ENCODE results near the gene SPATA20. TPM values are rescaled to one million over a fixed set of nuclear protein-coding genes. Genes with fewer than 3 reads are reported as not detected.

The SPATA20 gene
- total and polyA plus RNA-seq, 11 donors: 13.8 to 83.0 (median 52.3) TPM

- TF ChIP-seq CTCF (IDR thresholded peaks at IDR 0.05) (no peak), POLR2A (IDR thresholded peaks at IDR 0.05) (no peak)
- Histone ChIP-seq H3K27me3 (peaks cover 0 to 3% (median 0%) of the 10 kb centered on the region in 9 donors), H3K4me1 (peaks cover 3 to 55% (median 18%) of the 10 kb centered on the region in 12 donors), H3K9me3 (no peaks in the 10 kb centered on the region), H3K27ac (peak overlapping the region in 3 of 12 donors; percentile 14 to 78 (median 75)), H3K36me3 (no peaks in the 10 kb centered on the region), H3K4me3 (no peak overlapping the region)
- no peak for ATAC-seq
- no peak for DNase-seq
- intact Hi-C loops (cut with DNase I): no loop called here
- WGBS, 4 donors: 51 to 65% (median 60%) methylated on average over 4 of the region's 4 CpGs
These were observed 38.4 kb downstream of the SPATA20 start for GRCh38 chr17:50585346-50585745.

GRCh38 chr17:50585891-50586290 is 38.9 kb downstream of the SPATA20 start:
- H3K27me3 ChIP-seq: peaks cover 0 to 3% (median 0%) of the 10 kb centered on the region in 9 donors
- peaks cover 3 to 58% (median 20%) of the 10 kb centered on the region in 12 donors for H3K4me1 ChIP-seq
- ATAC-seq: no peak
- 66 to 82% (median 75%) methylated on average over 5 to 8 of the region's 8 CpGs for whole genome bisulfite sequencing, 4 donors
- H3K36me3 ChIP-seq: no peaks in the 10 kb centered on the region
- H3K4me3 ChIP-seq: no peak overlapping the region
- TF ChIP-seq CTCF (IDR thresholded peaks at IDR 0.05): no peak
- TF ChIP-seq POLR2A (IDR thresholded peaks at IDR 0.05): no peak
- intact Hi-C loops (cut with DNase I): no loop called here
- no peak for DNase-seq
- H3K27ac ChIP-seq: peak overlapping the region in 2 of 12 donors; percentile 45 to 75
- no peaks in the 10 kb centered on the region for H3K9me3 ChIP-seq

GRCh38 chr17:50586421-50587247 is 39.7 kb downstream of the SPATA20 start:
- WGBS, 4 donors: 88 to 94% (median 90%) methylated on average over 9 of the region's 9 CpGs
- Histone ChIP-seq H3K9me3 (no peaks in the 10 kb centered on the region), H3K27me3 (peaks cover 0 to 3% (median 0%) of the 10 kb centered on the region in 9 donors), H3K36me3 (no peaks in the 10 kb centered on the region), H3K4me3 (no peak overlapping the region), H3K27ac (no peak overlapping the region), H3K4me1 (peaks cover 3 to 58% (median 20%) of the 10 kb centered on the region in 12 donors)
- DNase-seq: no peak
- no peak for ATAC-seq
- intact Hi-C loops (cut with DNase I): no loop called here
- TF ChIP-seq POLR2A (IDR thresholded peaks at IDR 0.05) (no peak), CTCF (IDR thresholded peaks at IDR 0.05) (no peak)

GRCh38 chr17:50587571-50587970 is 40.6 kb downstream of the SPATA20 start:
- WGBS, 4 donors: 70 to 87% (median 80%) methylated on average over 8 to 9 of the region's 9 CpGs
- intact Hi-C loops (cut with DNase I): no loop called here

More at GRCh38 chr17:50587571-50587970, 40.6 kb downstream of the SPATA20 start:
- Histone ChIP-seq H3K9me3 (no peaks in the 10 kb centered on the region), H3K4me3 (no peak overlapping the region), H3K27me3 (peaks cover 0 to 3% (median 0%) of the 10 kb centered on the region in 9 donors), H3K36me3 (no peaks in the 10 kb centered on the region), H3K27ac (no peak overlapping the region), H3K4me1 (peaks cover 3 to 54% (median 20%) of the 10 kb centered on the region in 12 donors)
- no peak for DNase-seq
- no peak for ATAC-seq
- TF ChIP-seq CTCF (IDR thresholded peaks at IDR 0.05): no peak
- no peak for TF ChIP-seq POLR2A (IDR thresholded peaks at IDR 0.05)

All from heart left ventricle (tissue), 16 donors.